GM12801 (cell line): ENCODE measurements around the gene HSD17B2.

Source experiments
- TF ChIP-seq, protein P1 (sequence below): IDR thresholded peaks from one replicate; pipeline ENCODE4 v1.5.1; 2011; ENCODE audit warnings: control low read depth; ENCODE audit not compliant: insufficient read length; ENCODE audit errors: extremely low read depth

The HSD17B2 gene

DNA sequence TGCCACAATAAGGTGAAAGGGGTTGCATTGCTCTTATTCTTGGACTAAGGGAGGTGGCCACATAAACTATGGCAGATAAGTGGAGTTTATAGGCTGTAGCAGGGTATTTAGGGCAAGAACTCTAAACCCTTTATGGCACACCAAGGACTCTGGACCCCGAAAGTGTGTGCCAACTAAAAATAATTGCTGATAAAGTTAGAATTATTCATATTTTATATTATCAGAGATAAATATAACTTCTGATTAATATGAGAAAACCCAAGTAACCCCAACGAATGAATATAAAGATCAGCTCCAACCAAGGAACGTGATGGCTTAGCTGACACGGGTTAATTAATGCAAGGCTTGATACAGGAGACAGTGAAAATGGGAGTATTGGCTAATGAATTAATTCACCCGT is 15.0 kb upstream of the HSD17B2 start:
- TF ChIP-seq, protein P1, sequence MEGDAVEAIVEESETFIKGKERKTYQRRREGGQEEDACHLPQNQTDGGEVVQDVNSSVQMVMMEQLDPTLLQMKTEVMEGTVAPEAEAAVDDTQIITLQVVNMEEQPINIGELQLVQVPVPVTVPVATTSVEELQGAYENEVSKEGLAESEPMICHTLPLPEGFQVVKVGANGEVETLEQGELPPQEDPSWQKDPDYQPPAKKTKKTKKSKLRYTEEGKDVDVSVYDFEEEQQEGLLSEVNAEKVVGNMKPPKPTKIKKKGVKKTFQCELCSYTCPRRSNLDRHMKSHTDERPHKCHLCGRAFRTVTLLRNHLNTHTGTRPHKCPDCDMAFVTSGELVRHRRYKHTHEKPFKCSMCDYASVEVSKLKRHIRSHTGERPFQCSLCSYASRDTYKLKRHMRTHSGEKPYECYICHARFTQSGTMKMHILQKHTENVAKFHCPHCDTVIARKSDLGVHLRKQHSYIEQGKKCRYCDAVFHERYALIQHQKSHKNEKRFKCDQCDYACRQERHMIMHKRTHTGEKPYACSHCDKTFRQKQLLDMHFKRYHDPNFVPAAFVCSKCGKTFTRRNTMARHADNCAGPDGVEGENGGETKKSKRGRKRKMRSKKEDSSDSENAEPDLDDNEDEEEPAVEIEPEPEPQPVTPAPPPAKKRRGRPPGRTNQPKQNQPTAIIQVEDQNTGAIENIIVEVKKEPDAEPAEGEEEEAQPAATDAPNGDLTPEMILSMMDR, result no peak

GRCh38 chr16:82023206-82023605 is 11.8 kb upstream of the HSD17B2 start:
- TF ChIP-seq, protein P1, result no peak

GRCh38 chr16:82024316-82024715 is 10.7 kb upstream of the HSD17B2 start:
- TF ChIP-seq, protein P1, result no peak

DNA sequence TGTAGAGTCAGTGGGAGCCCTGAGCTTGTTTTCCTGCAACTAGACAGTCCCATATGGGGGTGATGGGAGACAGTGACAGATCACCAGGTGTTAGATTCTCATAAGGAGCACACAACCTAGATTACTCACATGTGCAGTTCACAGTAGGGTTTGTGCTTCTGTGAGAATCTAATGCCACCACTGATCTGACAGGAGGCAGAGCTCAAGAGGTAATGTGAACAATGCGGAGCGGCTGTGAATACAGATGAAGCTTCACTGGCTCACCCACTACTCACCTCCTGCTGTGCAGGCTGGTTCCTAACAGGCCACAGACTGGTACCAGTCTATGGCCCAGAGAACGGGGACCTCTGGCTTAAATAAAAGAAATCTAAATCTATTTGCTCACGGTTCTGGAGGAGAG is 10.2 kb upstream of the HSD17B2 start:
- TF ChIP-seq, protein P1, result no peak

- TF ChIP-seq, protein P1, result no peak
These were observed 7.4 kb upstream of the HSD17B2 start for GRCh38 chr16:82027629-82028064.

GRCh38 chr16:82031116-82032084 is 3.7 kb upstream of the HSD17B2 start:
- TF ChIP-seq, protein P1, result no peak

GRCh38 chr16:82033006-82033405 is 2.0 kb upstream of the HSD17B2 start:
- TF ChIP-seq, protein P1, result no peak
